Peyer's patch (tissue), 4 donors: Measurements from ENCODE around the gene NDUFS7. TPM values are rescaled to one million over a fixed set of nuclear protein-coding genes. Genes with fewer than 3 reads are reported as not detected.

Experiments used
- DNase-seq, 3 donors: peaks; one replicate each; pipeline ENCODE4 v3.0.0-alpha.2; 2017 to 2019
- H3K27ac ChIP-seq, 4 donors: fragments of 200-600 bp; sonication (generic); one replicate each; pipeline ENCODE4 v1.5.1; 2016 to 2019
- H3K27me3 ChIP-seq, 2 donors: fragments of 200-600 bp; sonication (generic); one replicate each; pipeline ENCODE4 v1.5.1; 2019
- H3K36me3 ChIP-seq, 3 donors: fragments of 200-600 bp; sonication (generic); one replicate each; pipeline ENCODE4 v1.5.1; 2016 to 2019
- H3K4me1 ChIP-seq, 4 donors: fragments of 200-600 bp; sonication (generic); one replicate each; pipeline ENCODE4 v1.5.1; 2016 to 2019
- H3K4me3 ChIP-seq, 4 donors: fragments of 200-600 bp; sonication (generic); 1 replicate in 3 of 4; 2 replicates in 1 of 4; pipeline ENCODE4 v1.5.1; 2016 to 2019; ENCODE audit warnings: mild to moderate bottlenecking in 1 of 4
- H3K9me3 ChIP-seq, 4 donors: fragments of 200-600 bp; sonication (generic); one replicate each; pipeline ENCODE4 v1.5.1; 2016 to 2019; ENCODE audit warnings: mild to moderate bottlenecking in 1 of 4
- POLR2A ChIP-seq, 2 donors: fragments of 450-650 bp; IDR thresholded peaks; one replicate each; pipeline ENCODE4 v1.5.1; 2017; ENCODE audit warnings: antibody characterized with exemption in 2 of 2, mild to moderate bottlenecking in 2 of 2, moderate library complexity in 2 of 2
- total RNA-seq, 4 donors: library from RNA; depleted of rRNA; stranded (reverse); fragments of >200 nt; gene quantifications; one replicate each; pipeline ENCODE4 v1.1.0, GENCODE V29; 2016
- TF ChIP-seq, protein P1 (sequence below), 6 experiments: fragments of 450-650 bp in 4 of 6; fragments of 200-600 bp in 2 of 6; sonication (generic) in 1 of 6; IDR thresholded peaks; one replicate each; pipeline ENCODE4 v1.5.1; 2017 to 2019; ENCODE audit warnings: antibody characterized with exemption in 6 of 6, mild to moderate bottlenecking in 3 of 6, moderate library complexity in 1 of 6

The NDUFS7 gene
- total RNA-seq, 4 donors from 2014 or later, result 99.9 to 165 (median 156) TPM

DNA sequence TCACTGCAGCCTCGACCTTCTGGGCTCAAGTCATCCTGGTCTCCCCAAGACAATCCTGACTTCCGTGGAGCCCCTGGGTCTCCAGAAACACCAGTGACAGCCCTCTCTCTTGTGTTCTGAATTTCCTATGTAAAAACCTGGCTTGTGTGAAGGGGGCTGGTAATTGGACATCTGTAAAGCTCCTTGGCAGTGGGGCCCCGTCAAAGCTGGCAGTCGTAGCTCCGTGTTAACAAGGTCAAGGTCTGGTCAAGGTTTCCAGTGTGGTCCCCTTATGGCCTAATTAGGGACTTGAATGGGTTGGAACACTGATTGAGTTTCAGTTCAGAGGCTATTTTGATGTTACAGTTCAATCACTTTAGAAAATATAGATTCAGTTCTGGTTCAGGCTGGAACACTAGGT is 32.8 kb upstream of the NDUFS7 start:
- no peaks in the 10 kb centered on the region for H3K36me3 ChIP-seq
- H3K4me3 ChIP-seq, result no peak overlapping the region
- no peaks in the 10 kb centered on the region for H3K27me3 ChIP-seq
- peaks cover 0 to 7% (median 0%) of the 10 kb centered on the region in 4 donors for H3K4me1 ChIP-seq
- TF ChIP-seq, protein P1, sequence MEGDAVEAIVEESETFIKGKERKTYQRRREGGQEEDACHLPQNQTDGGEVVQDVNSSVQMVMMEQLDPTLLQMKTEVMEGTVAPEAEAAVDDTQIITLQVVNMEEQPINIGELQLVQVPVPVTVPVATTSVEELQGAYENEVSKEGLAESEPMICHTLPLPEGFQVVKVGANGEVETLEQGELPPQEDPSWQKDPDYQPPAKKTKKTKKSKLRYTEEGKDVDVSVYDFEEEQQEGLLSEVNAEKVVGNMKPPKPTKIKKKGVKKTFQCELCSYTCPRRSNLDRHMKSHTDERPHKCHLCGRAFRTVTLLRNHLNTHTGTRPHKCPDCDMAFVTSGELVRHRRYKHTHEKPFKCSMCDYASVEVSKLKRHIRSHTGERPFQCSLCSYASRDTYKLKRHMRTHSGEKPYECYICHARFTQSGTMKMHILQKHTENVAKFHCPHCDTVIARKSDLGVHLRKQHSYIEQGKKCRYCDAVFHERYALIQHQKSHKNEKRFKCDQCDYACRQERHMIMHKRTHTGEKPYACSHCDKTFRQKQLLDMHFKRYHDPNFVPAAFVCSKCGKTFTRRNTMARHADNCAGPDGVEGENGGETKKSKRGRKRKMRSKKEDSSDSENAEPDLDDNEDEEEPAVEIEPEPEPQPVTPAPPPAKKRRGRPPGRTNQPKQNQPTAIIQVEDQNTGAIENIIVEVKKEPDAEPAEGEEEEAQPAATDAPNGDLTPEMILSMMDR (IDR thresholded peaks at IDR 0.05), result no peak
- TF ChIP-seq POLR2A (IDR thresholded peaks at IDR 0.05), result no peak
- DNase-seq, result no peak
- no peaks in the 10 kb centered on the region for H3K9me3 ChIP-seq
- H3K27ac ChIP-seq, result no peak overlapping the region

DNA sequence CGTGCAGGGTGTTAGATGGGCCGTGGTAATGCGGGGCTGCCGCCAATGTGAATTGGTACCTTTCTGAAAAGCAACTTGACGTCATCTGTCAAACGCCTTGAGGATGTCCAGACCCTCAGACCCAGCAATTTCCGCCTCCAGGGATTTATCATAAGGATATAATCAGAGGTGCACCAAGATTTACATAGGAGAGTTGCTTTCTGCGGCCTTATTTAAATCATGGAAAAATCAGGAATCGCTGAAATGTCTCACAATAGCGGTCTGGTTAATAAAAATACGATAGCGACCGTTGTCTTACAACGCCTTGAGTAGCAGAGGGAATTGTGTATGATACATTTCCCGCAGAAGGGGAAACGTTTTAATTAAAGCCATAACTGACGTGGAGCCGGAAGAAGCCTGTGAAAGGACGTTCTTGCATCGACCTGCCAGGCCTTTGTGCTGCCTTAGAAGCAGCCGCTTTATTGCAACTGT is 32.3 kb upstream of the NDUFS7 start:
- Histone ChIP-seq H3K9me3 (no peaks in the 10 kb centered on the region), H3K27me3 (no peaks in the 10 kb centered on the region), H3K4me3 (no peak overlapping the region), H3K27ac (no peak overlapping the region), H3K4me1 (peaks cover 0 to 12% (median 0%) of the 10 kb centered on the region in 4 donors), H3K36me3 (no peaks in the 10 kb centered on the region)
- TF ChIP-seq POLR2A (IDR thresholded peaks at IDR 0.05), result no peak
- TF ChIP-seq, protein P1 (IDR thresholded peaks at IDR 0.05), result no peak
- no peak for DNase-seq

DNA sequence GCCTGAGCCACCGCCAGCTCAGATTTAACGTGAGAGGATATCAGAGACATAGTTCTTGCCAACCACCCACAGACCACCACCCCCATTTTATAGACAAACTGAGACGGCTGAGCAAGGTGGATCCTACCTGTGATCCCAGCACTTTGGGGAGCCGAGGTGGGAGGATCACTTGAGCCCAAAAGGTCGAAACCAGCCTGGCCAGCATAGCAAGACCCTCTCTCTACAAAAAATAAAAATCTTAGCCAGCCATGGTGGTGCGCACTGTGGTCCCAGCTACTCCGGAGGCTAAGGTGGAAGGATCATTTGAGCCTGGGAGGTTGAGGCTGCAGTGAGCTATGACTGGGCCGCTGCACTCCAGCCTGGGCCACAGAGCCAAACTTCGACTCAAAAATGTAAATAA is 30.6 kb upstream of the NDUFS7 start:
- Histone ChIP-seq H3K4me1 (peaks cover 0 to 17% (median 0%) of the 10 kb centered on the region in 4 donors), H3K4me3 (no peak overlapping the region), H3K9me3 (no peaks in the 10 kb centered on the region), H3K36me3 (peaks cover 0 to 10% (median 0%) of the 10 kb centered on the region in 3 donors), H3K27me3 (no peaks in the 10 kb centered on the region), H3K27ac (no peak overlapping the region)
- no peak for DNase-seq
- TF ChIP-seq, protein P1 (IDR thresholded peaks at IDR 0.05), result no peak
- TF ChIP-seq POLR2A (IDR thresholded peaks at IDR 0.05), result no peak

DNA sequence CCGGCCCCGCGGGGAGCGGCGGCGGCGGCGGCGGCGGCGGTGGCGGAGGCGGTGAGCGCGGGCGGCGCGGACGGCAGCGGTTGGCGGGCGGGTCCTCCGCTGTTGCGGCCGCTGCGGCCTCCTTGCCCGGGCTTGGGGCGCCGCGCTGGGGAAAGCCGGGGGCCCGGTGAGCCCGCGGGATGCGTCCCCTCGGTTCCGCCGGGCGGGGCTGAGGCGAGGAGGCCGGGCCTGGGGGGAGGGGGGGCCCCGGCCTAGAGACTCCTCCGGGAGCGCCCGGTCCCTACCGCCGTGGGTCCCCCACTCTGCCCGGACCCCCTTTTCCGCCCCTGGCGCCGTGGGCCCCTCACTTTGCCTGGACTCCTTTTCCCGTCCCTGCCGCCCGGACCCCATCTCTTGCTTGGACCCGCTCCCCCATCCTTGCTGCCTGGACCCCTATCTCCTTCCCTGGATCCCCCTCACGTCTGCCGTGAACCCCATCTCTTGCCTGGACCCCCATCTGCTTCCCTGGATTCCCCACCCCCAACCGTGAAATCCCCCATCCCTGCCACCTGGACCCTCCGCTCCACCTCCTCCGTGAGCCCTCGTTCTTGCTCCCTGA is 28.6 kb upstream of the NDUFS7 start:
- no peak for TF ChIP-seq POLR2A (IDR thresholded peaks at IDR 0.05)
- TF ChIP-seq, protein P1 (IDR thresholded peaks at IDR 0.05), result no peak
- peaks cover 0 to 17% (median 0%) of the 10 kb centered on the region in 4 donors for H3K4me1 ChIP-seq
- H3K27ac ChIP-seq, result peak overlapping the region; percentile 76 to 98 (median 94)
- H3K36me3 ChIP-seq, result peaks cover 0 to 27% (median 0%) of the 10 kb centered on the region in 3 donors
- DNase-seq, result peak; percentile 30 to 57 (median 52)
- peak overlapping the region; percentile 91 to 99 (median 94) for H3K4me3 ChIP-seq
- H3K9me3 ChIP-seq, result no peaks in the 10 kb centered on the region
- no peaks in the 10 kb centered on the region for H3K27me3 ChIP-seq

DNA sequence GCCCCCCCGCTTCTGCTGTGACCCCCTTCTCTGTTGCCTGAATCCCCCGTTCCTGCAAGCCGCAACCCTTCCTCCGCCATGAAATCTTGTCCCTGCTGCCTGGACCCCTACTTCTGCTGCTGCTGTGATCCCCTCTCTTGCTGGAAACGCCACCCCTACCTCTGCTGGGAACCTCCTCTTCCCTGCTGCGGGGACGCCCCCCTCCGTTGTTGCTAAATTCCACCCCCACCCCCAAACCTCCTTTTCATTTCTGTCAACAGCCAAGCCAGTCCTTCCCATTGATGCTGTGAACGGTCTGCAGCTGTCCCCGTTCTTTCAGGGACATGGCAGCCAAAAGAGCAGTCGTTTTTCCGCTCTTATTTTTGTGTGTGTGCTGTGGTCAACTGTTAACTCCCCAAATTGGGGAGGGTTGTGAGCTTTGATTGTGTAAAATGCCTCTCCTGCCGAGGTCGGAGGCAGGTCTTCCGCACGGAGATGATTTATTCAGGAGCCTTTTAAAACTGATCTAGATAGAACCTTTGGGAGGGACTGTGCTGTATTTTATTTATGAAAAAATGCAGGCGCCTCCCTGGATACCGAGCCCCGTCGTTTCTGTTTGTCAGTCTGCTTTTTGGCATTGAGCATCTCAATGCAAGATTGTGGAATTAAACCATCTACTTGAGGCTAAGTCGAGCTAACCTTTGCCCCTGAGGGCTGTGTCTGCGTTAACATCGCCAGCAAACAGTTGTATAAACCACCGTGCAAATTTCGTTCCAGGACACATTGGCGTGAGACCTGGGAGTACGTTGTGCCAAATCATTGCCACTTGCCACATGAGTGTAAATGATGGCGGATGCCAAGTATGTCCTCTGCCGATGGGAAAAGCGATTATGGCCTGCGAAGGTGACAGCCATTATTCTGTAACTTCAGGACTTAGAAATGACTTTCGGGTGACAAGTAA is 27.9 kb upstream of the NDUFS7 start:
- no peaks in the 10 kb centered on the region for H3K27me3 ChIP-seq
- H3K36me3 ChIP-seq, result peaks cover 0 to 33% (median 0%) of the 10 kb centered on the region in 3 donors
- H3K9me3 ChIP-seq, result no peaks in the 10 kb centered on the region
- H3K4me1 ChIP-seq, result peaks cover 0 to 17% (median 0%) of the 10 kb centered on the region in 4 donors
- peak in 2 of 3 donors; percentile 54 to 69 for DNase-seq
- H3K4me3 ChIP-seq, result peak overlapping the region; percentile 91 to 99 (median 94)
- H3K27ac ChIP-seq, result peak overlapping the region; percentile 76 to 98 (median 94)
- TF ChIP-seq POLR2A (IDR thresholded peaks at IDR 0.05), result no peak
- TF ChIP-seq, protein P1 (IDR thresholded peaks at IDR 0.05), result no peak
